Measurements from ENCODE around the gene PPL.
A peak's percentile ranks its signal among the peaks of the same experiment; 100 is the strongest.
"Not testable (repeated sequence)": the region's sequence is repeated elsewhere in the genome, so short reads cannot be mapped to it uniquely, and the experiment has no call there.

Gene PPL

DNA sequence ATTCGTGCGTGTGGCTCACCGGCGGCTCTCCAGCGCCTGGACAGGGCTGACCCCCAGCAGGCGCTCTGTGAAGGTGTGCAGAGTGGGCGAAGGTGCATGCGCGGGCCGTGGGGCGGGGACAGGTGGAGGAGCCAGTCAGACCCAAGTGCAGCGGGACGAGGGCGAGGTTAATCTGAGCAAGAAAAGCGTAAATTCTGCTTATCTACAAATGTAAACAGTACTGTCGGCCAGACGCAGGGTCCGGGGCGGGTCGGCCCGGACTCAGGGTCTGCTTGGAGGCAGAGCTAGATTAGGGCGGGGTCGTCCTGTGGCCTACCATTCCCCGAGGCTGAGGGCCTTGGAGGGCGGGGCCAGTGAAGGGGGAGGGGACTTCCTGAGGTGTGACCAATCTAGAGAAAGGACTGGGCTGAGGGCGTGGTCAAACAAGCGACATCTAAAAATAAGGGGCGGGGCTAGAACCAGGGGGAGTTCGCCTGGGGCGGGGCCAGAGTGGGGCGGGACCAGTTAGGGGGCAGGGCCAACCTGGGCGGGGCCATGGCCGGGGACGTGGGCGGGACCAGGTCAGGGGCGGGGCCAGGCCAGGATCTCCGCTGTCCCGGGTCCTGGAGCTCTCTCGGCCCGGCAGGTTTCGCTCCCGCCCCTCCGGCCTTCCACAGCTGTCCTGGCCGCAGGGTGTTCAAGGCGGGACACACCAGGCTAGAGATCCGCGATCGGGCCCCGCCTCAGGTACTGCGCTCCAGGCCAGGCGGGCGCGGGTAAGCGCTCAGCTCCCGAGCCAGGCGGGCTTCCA is 21.0 kb upstream of the PPL start, which contains the start of gene SEC14L5:
TSS of gene SEC14L5 (plus strand) at position 611 of the 790 bp plus-strand sequence. CDS start 994 bp downstream, outside the sequence.
- DNase-seq = peak; percentile 96

DNA sequence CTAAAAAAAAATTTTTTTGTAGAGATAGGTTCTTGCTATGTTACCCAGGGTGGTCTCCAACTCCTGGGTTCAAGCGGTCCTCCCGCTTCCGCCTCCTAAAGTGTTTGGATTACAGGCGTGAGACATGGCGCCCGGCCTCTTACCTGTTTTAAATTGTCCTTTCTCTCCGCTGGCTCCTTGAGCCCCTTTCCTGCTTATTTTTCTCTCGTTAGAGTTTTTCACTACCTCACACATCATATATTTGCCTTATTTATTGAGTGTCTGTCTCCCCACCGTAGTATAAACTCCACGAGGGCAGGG is 20.4 kb upstream of the PPL start:
- no peak for DNase-seq

- DNase-seq = no peak
These were observed 17.8 kb upstream of the PPL start for GRCh38 chr16:4954714-4955113.

- not testable (repeated sequence) for DNase-seq
These were observed 14.6 kb upstream of the PPL start for GRCh38 chr16:4951583-4951982.

DNA sequence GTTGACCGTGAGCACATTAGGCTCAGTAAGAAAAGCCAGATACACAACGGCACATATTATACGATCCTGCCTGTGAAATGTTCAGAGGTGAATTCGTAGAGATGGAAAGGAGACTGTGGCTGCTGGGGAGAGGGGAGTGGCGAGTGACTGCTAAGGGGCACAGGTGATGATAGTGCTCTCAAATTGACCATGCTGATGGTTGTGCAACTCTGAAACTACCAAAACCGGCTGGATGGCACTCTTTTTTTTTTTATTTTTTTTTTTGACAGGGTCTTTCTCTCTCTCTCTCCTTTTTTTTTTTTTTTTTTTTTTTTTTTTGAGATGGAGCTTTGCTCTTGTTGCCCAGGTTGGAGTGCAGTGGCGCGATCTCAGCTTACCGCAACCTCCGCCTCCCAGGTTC is 13.0 kb upstream of the PPL start:
- DNase-seq = no peak

- no peak for DNase-seq
These were observed 12.2 kb upstream of the PPL start for GRCh38 chr16:4948903-4949766.

DNA sequence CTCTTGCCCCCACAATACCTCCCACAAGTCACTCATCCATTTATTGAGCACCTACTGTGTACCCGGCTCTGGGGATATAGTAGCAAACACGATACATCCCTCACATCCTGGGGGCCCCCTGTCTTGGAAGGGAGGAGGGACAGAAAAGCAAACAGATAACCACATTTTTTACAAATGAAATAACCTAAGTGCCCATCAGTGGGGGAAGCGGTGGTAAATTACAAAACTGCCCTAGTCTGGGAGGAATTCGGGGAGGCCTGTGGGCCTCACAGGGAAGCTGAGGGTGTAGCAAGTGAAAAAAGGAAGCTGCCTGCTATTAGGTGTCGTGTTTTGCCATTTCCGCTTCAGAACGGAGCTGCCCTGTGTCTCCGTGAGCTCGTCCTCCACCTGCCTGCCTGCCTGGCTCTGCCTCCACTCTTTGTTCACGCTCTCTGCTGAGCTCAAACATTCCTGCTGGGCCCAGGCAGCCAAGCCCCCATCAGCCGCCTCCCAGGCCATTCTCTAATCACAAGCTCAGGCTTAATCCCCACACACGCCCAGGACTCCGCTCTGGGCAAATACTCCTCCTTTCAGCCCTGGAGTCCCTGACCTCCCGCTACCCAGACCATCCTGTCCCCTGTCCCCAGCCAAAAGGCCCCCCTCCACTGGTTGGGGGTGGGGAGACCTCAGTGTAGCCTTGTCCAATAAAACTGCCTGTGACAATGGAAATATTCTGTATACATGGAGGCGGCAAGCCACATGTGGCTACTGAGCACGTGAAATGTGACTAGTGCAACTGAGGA is 11.0 kb upstream of the PPL start:
- DNase-seq = no peak

DNA sequence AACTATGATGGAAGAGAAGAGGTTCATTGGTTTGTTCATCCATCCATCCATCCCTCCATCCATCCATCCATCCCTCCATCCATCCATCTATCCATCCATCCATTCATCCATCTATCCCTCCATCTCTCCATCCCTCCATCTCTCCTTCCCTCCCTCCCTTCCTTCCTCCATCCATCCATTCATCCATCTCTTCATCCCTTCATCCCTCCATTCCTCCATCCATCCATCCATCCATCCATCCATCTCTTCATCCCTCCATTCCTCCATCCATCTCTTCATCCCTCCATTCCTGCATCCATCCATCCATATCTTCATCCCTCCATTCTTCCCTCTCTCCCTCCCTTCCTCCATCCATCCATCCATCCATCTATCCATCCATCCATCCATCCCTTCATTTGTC is 10.0 kb upstream of the PPL start:
- no peak for DNase-seq

GRCh38 chr16:4945560-4946502 is 8.9 kb upstream of the PPL start:
- DNase-seq = no peak

DNA sequence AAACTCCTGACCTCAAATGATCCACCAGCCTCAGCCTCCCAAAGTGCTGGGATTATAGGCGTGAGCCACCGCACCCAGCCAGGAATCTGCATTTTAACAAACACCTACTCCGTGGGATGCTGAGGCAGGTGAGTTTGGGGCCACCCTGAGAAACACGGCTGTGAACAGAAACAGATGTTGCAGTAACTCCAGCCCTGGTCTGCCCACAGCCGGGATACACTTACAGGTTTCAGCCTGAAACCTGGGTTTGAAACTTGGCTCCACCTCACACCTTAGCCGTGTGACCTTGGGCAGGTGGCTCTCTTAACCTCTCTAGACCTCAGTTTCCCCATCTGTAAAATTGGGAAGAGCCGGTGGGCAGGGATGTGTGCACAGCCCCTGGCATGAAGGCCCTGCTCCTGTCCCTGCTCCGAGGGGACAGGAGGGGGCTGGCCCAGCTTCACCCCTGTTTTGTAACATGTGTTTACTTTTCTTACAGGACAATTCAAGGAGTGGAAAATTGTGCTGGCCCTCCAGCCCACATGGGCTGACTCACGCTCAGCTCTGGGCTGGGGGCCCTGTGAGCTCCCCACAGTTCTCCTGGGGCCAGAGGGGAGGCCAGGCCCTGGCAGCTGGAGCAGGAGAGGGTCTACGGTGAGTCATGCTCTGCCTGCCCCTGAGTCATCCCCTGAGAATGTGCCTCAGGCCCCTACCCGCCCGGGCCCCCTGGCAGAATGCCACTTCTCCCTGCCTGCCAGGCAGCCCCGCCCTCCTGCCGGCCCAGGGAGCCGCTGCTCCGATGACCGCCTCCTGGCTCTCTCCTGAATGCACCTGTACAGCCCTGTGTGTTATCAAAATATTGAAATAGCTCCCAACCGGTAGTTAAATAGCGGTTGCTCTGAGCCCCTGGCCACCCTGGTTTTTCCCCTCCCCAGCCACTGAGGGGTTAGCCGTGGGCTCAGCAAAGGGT is 7.7 kb upstream of the PPL start:
- DNase-seq = no peak

- DNase-seq = no peak
These were observed 5.5 kb upstream of the PPL start for GRCh38 chr16:4942481-4942880.

- DNase-seq = no peak
These were observed 3.8 kb upstream of the PPL start for GRCh38 chr16:4940719-4941118.

- no peak for DNase-seq
These were observed 1.7 kb upstream of the PPL start for GRCh38 chr16:4938683-4939030.

GRCh38 chr16:4937782-4938682 is 1.1 kb upstream of the PPL start:
- no peak for DNase-seq

DNA sequence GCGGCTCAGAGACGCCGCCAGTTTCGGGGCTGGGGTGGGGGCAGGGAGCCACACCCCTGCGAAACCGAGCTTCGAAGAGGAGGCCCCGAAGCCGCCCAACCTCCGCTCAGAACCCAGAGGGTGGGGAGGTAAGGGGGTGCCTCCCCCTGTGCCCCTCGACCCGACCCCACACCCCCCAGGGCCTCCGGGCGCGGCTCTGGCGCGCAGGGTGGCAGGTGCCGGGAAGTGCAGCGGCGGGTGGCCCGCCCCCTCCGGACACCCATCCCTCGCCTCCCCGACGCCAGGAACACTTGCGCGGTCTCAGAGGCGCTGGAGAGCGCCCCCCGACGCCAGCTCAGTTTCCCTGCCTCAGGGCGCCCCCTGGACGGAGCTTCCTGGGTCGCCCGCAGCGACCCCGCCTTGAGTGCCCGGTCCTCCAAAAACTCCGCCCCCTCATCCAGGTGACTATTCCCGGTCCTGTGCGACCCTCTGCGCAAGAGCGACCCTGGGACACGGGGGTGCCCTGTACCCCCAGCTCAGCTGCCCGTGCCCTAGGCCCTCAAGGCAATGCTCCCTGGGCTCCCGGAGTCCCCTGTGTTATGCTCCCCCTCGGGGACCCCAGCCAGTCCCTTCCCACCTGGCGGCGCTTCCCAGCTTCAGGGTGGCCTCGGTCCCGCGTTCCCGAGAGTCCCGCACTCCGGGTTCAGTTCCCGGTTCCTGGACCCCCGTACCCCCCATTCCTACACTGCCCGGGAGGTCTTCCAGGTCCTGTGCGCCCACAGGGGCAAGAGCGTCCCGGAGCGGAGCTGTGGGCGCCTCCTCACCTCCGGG is 562 bp downstream of the PPL start:
- no peak for DNase-seq

DNA sequence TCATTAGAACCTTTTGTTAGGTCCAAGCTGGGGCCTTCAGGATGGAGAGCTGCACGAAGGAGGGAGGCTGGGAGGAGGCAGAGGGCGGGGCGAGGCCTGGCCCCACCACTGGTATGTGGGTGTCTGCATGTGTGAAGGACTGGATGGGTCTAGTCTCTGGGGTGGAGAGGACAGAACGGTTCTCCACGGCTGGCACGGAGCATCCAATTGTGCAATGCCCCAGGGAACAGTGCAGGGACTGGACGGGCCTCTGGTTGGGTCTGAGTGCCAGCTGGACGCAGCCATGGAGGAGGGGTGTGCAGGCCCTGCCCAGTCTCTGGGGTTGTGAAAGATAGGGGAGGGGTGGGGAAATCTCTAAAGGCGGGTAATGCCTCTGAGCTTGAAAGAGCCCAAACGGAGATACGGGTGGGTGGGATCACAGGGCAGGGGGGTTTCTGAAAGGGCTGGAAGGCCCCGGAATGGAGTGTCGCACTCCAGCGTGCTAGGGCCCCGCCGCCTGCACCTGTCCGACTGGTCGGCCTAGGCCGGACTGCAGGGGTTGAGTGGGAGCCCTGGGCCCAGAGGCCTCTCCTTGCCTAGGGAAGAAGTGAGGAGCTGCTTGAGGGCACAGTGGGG is 1.6 kb downstream of the PPL start:
- DNase-seq = no peak

DNA sequence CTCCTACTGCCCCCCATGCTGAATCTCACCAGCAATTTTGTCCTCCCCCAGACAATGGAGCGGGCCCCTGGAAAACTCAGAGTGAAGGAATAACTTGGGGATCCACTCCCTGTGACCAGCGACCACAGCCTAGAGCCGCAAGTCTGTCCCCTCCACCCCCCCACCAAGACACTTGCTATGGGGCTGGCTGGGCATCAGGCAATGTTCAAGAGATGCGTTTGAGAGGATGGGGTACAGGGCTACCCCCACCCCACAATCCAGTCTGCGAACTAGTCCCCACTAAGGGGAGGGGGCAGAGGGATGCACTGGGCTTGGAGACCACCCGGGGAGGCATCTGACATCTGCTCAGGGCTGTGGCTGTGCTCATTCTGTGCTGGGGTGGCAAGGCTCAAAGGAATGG is 2.4 kb downstream of the PPL start:
- no peak for DNase-seq

DNA sequence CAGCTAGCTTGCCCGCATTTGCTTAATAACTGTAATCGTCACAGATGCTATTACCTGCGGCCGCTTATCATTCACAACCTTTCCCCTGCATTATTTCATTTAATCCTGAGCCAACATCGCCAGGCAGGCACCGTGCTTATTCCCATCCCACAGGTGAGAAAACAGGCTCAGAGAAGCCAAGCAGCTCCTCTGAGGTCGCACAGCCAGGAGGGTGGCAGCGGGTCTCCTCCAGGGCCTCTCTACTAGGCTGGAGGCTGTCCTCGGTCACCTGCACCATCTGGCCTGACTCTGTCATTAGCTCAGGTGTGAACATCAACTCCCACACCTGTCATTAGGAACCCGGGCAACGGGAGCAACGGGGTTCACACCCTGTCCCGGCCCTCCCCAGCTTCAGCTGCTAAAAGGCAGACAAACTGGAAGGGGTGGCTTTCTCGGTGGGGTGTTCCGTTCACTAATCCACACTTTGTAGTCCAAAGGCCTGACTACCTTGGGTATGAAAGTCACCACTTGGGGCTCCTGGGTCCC is 3.0 kb downstream of the PPL start:
- DNase-seq = no peak

GRCh38 chr16:4933433-4933832 is 3.5 kb downstream of the PPL start:
- DNase-seq = no peak
